Activated CD4-positive, alpha-beta T cell treated with anti-CD3 and anti-CD28 coated beads, Interleukin-10, Interleukin-2, amounts not matched to agents 100 ng/mL and 50 ng/mL, durations not matched to agents 16 hours and 8 hours (primary cell): Measurements from ENCODE around the gene NTNG2.

Experiments used
- DNase-seq: peaks from one replicate; pipeline ENCODE4 v3.0.0-alpha.2; 2020

The NTNG2 gene

GRCh38 chr9:132176338-132176737 lies 14.5 kb downstream of the NTNG2 start:
- no peak for DNase-seq

GRCh38 chr9:132181796-132182313 lies 20.0 kb downstream of the NTNG2 start:
- no peak for DNase-seq

GRCh38 chr9:132182314-132183091 lies 20.6 kb downstream of the NTNG2 start:
- no peak for DNase-seq

GRCh38 chr9:132183134-132183533 lies 21.3 kb downstream of the NTNG2 start:
- no peak for DNase-seq

GRCh38 chr9:132183715-132184114 lies 21.9 kb downstream of the NTNG2 start:
- DNase-seq, result no peak

GRCh38 chr9:132184124-132184523 lies 22.3 kb downstream of the NTNG2 start:
- DNase-seq, result no peak

GRCh38 chr9:132185073-132186009 lies 23.5 kb downstream of the NTNG2 start:
- no peak for DNase-seq

- DNase-seq, result no peak
Observed at GRCh38 chr9:132187121-132187620, 25.3 kb downstream of the NTNG2 start.

GRCh38 chr9:132190966-132191365 lies 29.1 kb downstream of the NTNG2 start:
- DNase-seq, result no peak

GRCh38 chr9:132192728-132193127 lies 30.9 kb downstream of the NTNG2 start:
- no peak for DNase-seq

GRCh38 chr9:132193227-132194124 lies 31.6 kb downstream of the NTNG2 start:
- DNase-seq, result no peak

GRCh38 chr9:132194508-132194907 lies 32.6 kb downstream of the NTNG2 start:
- no peak for DNase-seq

GRCh38 chr9:132197315-132197714 lies 35.5 kb downstream of the NTNG2 start:
- no peak for DNase-seq

GRCh38 chr9:132197856-132198550 lies 36.1 kb downstream of the NTNG2 start:
- no peak for DNase-seq

- no peak for DNase-seq
Observed at GRCh38 chr9:132199056-132199455, 37.2 kb downstream of the NTNG2 start.

- DNase-seq, result no peak
Observed at GRCh38 chr9:132200706-132201105, 38.8 kb downstream of the NTNG2 start.

- DNase-seq, result no peak
Observed at GRCh38 chr9:132201139-132201538, 39.3 kb downstream of the NTNG2 start.

GRCh38 chr9:132201780-132202703 lies 40.2 kb downstream of the NTNG2 start:
- no peak for DNase-seq

GRCh38 chr9:132204883-132205282 lies 43.0 kb downstream of the NTNG2 start:
- DNase-seq, result no peak

GRCh38 chr9:132207215-132207614 lies 45.4 kb downstream of the NTNG2 start:
- DNase-seq, result no peak
